Immature natural killer cell (primary cell): ENCODE data around the gene KNTC1. TPM values are rescaled to one million over a fixed set of nuclear protein-coding genes. Genes with fewer than 3 reads are reported as not detected.
A peak's percentile ranks its signal among the peaks of the same experiment; 100 is the strongest.
"Not testable (repeated sequence)": the region's sequence is repeated elsewhere in the genome, so short reads cannot be mapped to it uniquely, and the experiment has no call there.

Experiments used
- DNase-seq, 3 donors: peaks; one replicate each; pipeline ENCODE4 v3.0.0; 2022; ENCODE audit warnings: mixed read lengths in 1 of 3
- H3K27ac Mint-ChIP-seq, 6 donors: one replicate each; pipeline ENCODE4 v1.8.0; 2020; ENCODE audit warnings: mixed read lengths in 6 of 6, mild to moderate bottlenecking in 5 of 6, inconsistent platforms in 4 of 6, moderate library complexity in 3 of 6
- H3K27me3 Mint-ChIP-seq, 3 donors: one replicate each; pipeline ENCODE4 v1.8.0; 2020 to 2021; ENCODE audit warnings: low read depth in 3 of 3, mild to moderate bottlenecking in 3 of 3, mixed read lengths in 3 of 3, moderate library complexity in 3 of 3, inconsistent platforms in 1 of 3
- H3K36me3 Mint-ChIP-seq, 3 donors: one replicate each; pipeline ENCODE4 v1.8.0; 2020; ENCODE audit warnings: mixed read lengths in 3 of 3, inconsistent platforms in 2 of 3, mild to moderate bottlenecking in 2 of 3
- H3K4me1 Mint-ChIP-seq, 2 donors: one replicate each; pipeline ENCODE4 v1.8.0; 2020; ENCODE audit warnings: inconsistent platforms in 2 of 2, mild to moderate bottlenecking in 2 of 2, mixed read lengths in 2 of 2, moderate library complexity in 1 of 2
- H3K4me3 Mint-ChIP-seq, 5 donors: one replicate each; pipeline ENCODE4 v1.8.0; 2020; ENCODE audit warnings: mild to moderate bottlenecking in 5 of 5, mixed read lengths in 5 of 5, inconsistent platforms in 3 of 5, moderate library complexity in 3 of 5
- H3K9me3 Mint-ChIP-seq, 6 donors: one replicate each; pipeline ENCODE4 v1.8.0; 2020; ENCODE audit warnings: mild to moderate bottlenecking in 6 of 6, mixed read lengths in 6 of 6, inconsistent platforms in 4 of 6, moderate library complexity in 3 of 6
- polyA plus RNA-seq, 3 donors: library from polyadenylated mRNA; unstranded; fragments of 300-500 nt; fragmentation: Illumina TruSeq; gene quantifications; one replicate each; pipeline ENCODE4 v1.2.3, GENCODE V29; 2021

Gene KNTC1
- polyA plus RNA-seq, result 1 to 10 TPM; 1.1 to 3.3 (median 1.4) TPM

- peaks cover 0 to 5% (median 3%) of the 10 kb centered on the region in 3 donors for H3K27me3 Mint-ChIP-seq
- DNase-seq, result peak; percentile 99
- no peaks in the 10 kb centered on the region for H3K9me3 Mint-ChIP-seq
- no peak within 1 kb of the TSS for H3K4me3 Mint-ChIP-seq
- H3K4me1 Mint-ChIP-seq, result peaks cover 0 to 35% of the 10 kb centered on the region in 2 donors
- peaks cover 0 to 4% (median 1%) of the 10 kb centered on the region in 3 donors for H3K36me3 Mint-ChIP-seq
- H3K27ac Mint-ChIP-seq, result peak within 1 kb of the TSS in 2 of 6 donors; percentile 14 to 32
Measured at GRCh38 chr12:122526683-122527477, at the start of gene KNTC1, which contains the start of gene RSRC2. TSS of gene KNTC1 (plus strand) at chr12:122527249. CDS start at chr12:122530064, 2,815 bp downstream. TSS of gene RSRC2 (minus strand) at chr12:122526936. CDS start at chr12:122526853, 83 bp downstream.

- H3K27ac Mint-ChIP-seq, result peak overlapping the region in 1 of 6 donors; percentile 29
- H3K4me1 Mint-ChIP-seq, result peaks cover under 1 to 6% of the 10 kb centered on the region in 2 donors
Measured at GRCh38 chr12:122480753-122481152, 46.3 kb upstream of the KNTC1 start.

GRCh38 chr12:122481861-122482260, 45.2 kb upstream of the KNTC1 start:
- Mint-ChIP-seq H3K4me3 (no peak overlapping the region), H3K9me3 (no peaks in the 10 kb centered on the region), H3K27me3 (no peaks in the 10 kb centered on the region), H3K36me3 (peaks cover 34 to 59% (median 42%) of the 10 kb centered on the region in 3 donors), H3K27ac (no peak overlapping the region), H3K4me1 (peaks cover 2 to 6% of the 10 kb centered on the region in 2 donors)
- no peak for DNase-seq

More at GRCh38 chr12:122480753-122481152, 46.3 kb upstream of the KNTC1 start:
- Mint-ChIP-seq H3K4me3 (no peak overlapping the region), H3K27me3 (peaks cover 0 to 3% (median 2%) of the 10 kb centered on the region in 3 donors), H3K36me3 (peaks cover 39 to 66% (median 48%) of the 10 kb centered on the region in 3 donors), H3K9me3 (no peaks in the 10 kb centered on the region)
- DNase-seq, result no peak

- H3K27me3 Mint-ChIP-seq, result no peaks in the 10 kb centered on the region
- peaks cover 29 to 55% (median 35%) of the 10 kb centered on the region in 3 donors for H3K36me3 Mint-ChIP-seq
- no peaks in the 10 kb centered on the region for H3K9me3 Mint-ChIP-seq
- peaks cover 2 to 6% of the 10 kb centered on the region in 2 donors for H3K4me1 Mint-ChIP-seq
- H3K27ac Mint-ChIP-seq, result peak overlapping the region in 2 of 6 donors; percentile 15 to 60
- no peak for DNase-seq
- no peak overlapping the region for H3K4me3 Mint-ChIP-seq
Measured at GRCh38 chr12:122483969-122484368, 43.1 kb upstream of the KNTC1 start.

GRCh38 chr12:122484385-122484784, 42.7 kb upstream of the KNTC1 start:
- not testable (repeated sequence) for H3K9me3 Mint-ChIP-seq, DNase-seq, H3K4me1 Mint-ChIP-seq, H3K4me3 Mint-ChIP-seq, H3K27me3 Mint-ChIP-seq
- H3K36me3 Mint-ChIP-seq, result peaks cover 30 to 56% (median 39%) of the 10 kb centered on the region in 3 donors
- peak overlapping the region in 2 of 6 donors; percentile 15 to 31 for H3K27ac Mint-ChIP-seq

GRCh38 chr12:122486360-122486759, 40.7 kb upstream of the KNTC1 start:
- not testable (repeated sequence) for DNase-seq, H3K27me3 Mint-ChIP-seq, H3K4me3 Mint-ChIP-seq, H3K27ac Mint-ChIP-seq, H3K9me3 Mint-ChIP-seq
- peaks cover 3 to 18% of the 10 kb centered on the region in 2 donors for H3K4me1 Mint-ChIP-seq
- H3K36me3 Mint-ChIP-seq, result peaks cover 25 to 57% (median 38%) of the 10 kb centered on the region in 3 donors

GRCh38 chr12:122486805-122487426, 40.1 kb upstream of the KNTC1 start:
- Mint-ChIP-seq H3K4me3 (no peak overlapping the region), H3K36me3 (peaks cover 28 to 55% (median 38%) of the 10 kb centered on the region in 3 donors), H3K4me1 (peaks cover 3 to 20% of the 10 kb centered on the region in 2 donors), H3K27ac (no peak overlapping the region), H3K9me3 (no peaks in the 10 kb centered on the region), H3K27me3 (no peaks in the 10 kb centered on the region)
- DNase-seq, result no peak

GRCh38 chr12:122487807-122488206, 39.2 kb upstream of the KNTC1 start:
- not testable (repeated sequence) for DNase-seq, H3K27ac Mint-ChIP-seq, H3K4me3 Mint-ChIP-seq, H3K27me3 Mint-ChIP-seq, H3K9me3 Mint-ChIP-seq
- Mint-ChIP-seq H3K36me3 (peaks cover 32 to 57% (median 41%) of the 10 kb centered on the region in 3 donors), H3K4me1 (peaks cover 3 to 26% of the 10 kb centered on the region in 2 donors)

GRCh38 chr12:122489038-122489437, 38.0 kb upstream of the KNTC1 start:
- H3K27ac Mint-ChIP-seq, result peak overlapping the region in 1 of 6 donors; percentile 13

GRCh38 chr12:122491991-122492390, 35.1 kb upstream of the KNTC1 start:
- Mint-ChIP-seq H3K9me3 (no peaks in the 10 kb centered on the region), H3K4me3 (no peak overlapping the region), H3K27me3 (no peaks in the 10 kb centered on the region), H3K27ac (no peak overlapping the region), H3K36me3 (peaks cover 19 to 33% (median 23%) of the 10 kb centered on the region in 3 donors), H3K4me1 (peaks cover 4 to 28% of the 10 kb centered on the region in 2 donors)
- DNase-seq, result no peak

More at GRCh38 chr12:122489038-122489437, 38.0 kb upstream of the KNTC1 start:
- H3K9me3 Mint-ChIP-seq, result no peaks in the 10 kb centered on the region
- H3K4me3 Mint-ChIP-seq, result no peak overlapping the region
- no peaks in the 10 kb centered on the region for H3K27me3 Mint-ChIP-seq
- H3K4me1 Mint-ChIP-seq, result peaks cover 3 to 26% of the 10 kb centered on the region in 2 donors
- DNase-seq, result no peak
- H3K36me3 Mint-ChIP-seq, result peaks cover 29 to 47% (median 32%) of the 10 kb centered on the region in 3 donors

- H3K36me3 Mint-ChIP-seq, result peaks cover 17 to 27% (median 20%) of the 10 kb centered on the region in 3 donors
- not testable (repeated sequence) for H3K9me3 Mint-ChIP-seq, H3K4me3 Mint-ChIP-seq, H3K27me3 Mint-ChIP-seq, DNase-seq, H3K27ac Mint-ChIP-seq
- H3K4me1 Mint-ChIP-seq, result peaks cover 4 to 28% of the 10 kb centered on the region in 2 donors
Measured at GRCh38 chr12:122493222-122493621, 33.8 kb upstream of the KNTC1 start.

GRCh38 chr12:122495258-122495657, 31.8 kb upstream of the KNTC1 start:
- Mint-ChIP-seq H3K27ac (peak overlapping the region in 1 of 6 donors; percentile 9), H3K36me3 (peaks cover 9 to 17% (median 15%) of the 10 kb centered on the region in 3 donors), H3K27me3 (peaks cover 0 to 2% (median 0%) of the 10 kb centered on the region in 3 donors), H3K9me3 (no peaks in the 10 kb centered on the region), H3K4me3 (peak overlapping the region in 1 of 5 donors; percentile 27), H3K4me1 (peaks cover 22 to 42% of the 10 kb centered on the region in 2 donors)
- no peak for DNase-seq

GRCh38 chr12:122499991-122500684, 26.9 kb upstream of the KNTC1 start:
- Mint-ChIP-seq H3K27ac (peak overlapping the region; percentile 89 to 99 (median 96)), H3K36me3 (peaks cover 3 to 5% (median 5%) of the 10 kb centered on the region in 3 donors), H3K9me3 (no peaks in the 10 kb centered on the region), H3K27me3 (peaks cover 0 to 6% (median 5%) of the 10 kb centered on the region in 3 donors), H3K4me3 (peak overlapping the region; percentile 89 to 97 (median 92)), H3K4me1 (peaks cover 33 to 38% of the 10 kb centered on the region in 2 donors)
- DNase-seq, result peak; percentile 50 to 63 (median 61)
